ENCODE results near the gene MGA.

The MGA gene

DNA sequence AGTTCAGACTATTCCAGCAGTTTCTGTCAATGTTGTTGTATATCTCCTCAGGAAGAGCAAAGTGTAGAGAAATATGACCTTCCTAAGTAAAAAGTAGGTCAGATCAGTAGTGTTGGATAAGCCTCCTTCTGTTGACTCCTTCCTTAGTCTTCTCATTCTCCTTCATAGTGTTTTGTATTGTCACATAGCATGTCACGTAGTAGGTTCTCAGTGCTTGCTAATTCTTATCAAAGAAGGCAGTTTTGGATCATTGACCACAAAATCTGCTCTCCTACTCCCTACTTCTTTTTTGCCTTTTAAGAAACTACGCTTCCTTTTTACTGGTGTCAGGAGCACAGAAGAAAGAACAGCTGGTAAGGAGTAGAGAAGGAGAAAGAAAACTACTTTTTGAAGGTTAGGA lies 1.0 kb upstream of the MGA start:
- no peak for DNase-seq

DNA sequence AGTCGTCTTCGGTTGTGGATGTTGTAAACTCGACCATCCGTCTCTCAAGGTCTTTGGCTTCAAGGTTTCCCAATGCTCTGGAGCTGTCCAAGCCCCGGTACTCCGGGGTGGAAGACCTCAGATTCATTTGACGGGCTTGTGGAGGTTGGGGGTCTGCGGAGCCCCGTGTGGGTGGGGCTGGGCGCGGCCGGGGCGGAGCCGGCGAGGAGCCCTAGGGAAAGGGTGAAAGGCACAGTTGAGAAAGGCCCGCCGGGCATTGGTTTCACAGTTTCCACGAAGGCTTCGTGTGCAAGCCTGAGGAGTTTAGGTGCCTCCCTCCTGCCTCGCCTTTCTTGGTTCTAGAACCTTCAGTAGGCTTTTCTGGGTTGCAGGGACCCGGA lies 360 bp upstream of the MGA start:
- no peak for DNase-seq

DNA sequence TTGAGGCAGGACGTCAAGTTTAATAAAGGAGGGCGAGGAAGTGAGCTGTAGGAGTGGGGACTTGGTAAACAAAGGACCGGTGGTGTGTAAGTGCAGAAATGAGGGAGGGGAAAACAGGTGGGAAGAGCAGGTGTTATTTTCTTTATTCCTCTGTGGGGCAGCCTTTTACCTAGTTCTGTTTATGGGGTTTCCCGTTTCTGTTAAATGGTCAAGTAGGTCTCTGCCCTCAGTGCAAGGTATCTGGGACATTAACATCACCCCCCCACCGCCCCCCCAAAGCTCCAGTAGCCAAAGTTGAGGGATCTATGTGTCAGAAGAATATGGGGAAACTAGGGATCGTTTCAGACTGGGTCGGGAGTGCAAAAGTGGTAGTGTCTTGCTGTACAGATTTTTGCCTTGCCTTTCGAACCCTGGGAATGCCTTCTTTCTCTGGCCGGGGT lies 893 bp downstream of the MGA start:
- no peak for DNase-seq

DNA sequence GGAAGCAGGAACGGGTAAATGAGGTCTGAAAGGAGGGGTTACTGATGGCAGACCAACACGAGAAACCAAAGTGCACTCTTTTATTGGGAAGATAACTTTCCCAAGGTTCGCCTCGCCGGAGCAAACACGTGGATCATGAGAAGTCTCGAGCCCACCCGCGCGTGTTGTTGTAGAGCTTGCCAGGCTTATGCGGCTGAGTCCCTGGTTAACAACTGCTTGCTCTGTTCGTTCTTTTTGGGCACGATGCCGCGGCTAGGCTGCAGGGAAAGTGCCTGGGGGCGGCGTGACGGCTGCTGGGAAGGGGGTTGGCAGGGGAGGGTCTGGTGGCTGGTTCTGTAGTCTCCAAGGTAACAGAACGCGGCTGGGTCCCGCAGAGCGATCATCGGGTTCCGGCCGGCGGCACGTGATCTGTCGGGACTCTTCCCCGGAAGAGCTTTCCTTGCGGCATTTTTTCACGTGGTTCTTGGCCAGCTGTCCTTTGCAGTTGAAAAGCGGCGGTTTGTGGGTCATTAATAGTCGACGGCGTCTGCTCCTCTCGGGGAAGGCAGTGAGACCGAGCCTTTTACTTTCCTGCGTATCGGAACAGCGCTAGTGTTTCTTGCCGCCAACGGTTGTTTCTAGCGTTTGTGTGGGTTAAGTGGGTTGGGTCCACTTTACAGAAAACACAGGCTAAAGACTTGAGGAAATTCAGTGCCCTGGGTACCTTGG lies 1.5 kb downstream of the MGA start:
- DNase-seq = peak; percentile 86

DNA sequence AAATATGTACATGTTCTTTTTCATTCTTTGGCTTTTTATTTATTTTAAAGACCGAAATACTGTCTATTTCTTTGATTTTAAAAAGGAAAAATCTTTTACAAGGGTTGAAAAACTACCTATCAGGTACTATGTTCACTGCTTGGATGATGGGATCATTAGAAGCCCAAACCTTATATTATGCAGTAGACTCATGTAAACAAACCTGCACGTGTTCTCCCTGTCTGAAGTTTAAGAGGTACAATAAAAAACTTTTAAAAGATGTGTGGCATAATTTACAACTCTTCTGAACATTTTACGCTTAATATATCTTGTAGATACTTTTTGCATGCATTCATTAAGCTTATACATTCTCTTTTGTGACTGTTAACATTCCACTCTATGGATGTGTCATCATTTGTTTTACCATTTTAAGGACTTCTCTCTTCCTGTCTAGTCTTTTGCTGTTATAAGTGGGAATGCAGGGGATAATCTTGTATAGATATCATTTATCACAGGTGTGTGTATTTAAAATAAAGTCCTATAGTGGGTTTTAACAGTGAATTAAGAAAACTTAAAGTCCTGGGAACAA lies 6.2 kb downstream of the MGA start:
- no peak for DNase-seq

DNA sequence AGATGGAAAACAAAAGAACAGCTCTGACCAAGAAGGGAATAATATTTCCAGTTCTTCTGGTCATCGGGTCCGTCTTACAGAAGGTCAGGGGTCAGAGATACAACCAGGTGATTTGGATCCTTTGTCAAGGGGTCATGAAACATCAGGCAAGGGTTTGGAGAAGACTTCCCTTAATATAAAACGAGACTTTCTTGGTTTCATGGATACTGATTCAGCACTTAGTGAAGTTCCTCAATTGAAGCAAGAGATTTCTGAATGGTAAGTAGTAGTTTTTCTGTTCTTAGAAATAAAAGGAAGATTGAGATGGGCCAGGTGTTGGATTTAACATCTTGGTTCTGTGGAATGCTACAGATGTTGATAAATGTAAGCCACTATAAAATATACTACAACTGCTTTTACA lies 9.5 kb downstream of the MGA start:
- peak; percentile 36 for DNase-seq

DNA sequence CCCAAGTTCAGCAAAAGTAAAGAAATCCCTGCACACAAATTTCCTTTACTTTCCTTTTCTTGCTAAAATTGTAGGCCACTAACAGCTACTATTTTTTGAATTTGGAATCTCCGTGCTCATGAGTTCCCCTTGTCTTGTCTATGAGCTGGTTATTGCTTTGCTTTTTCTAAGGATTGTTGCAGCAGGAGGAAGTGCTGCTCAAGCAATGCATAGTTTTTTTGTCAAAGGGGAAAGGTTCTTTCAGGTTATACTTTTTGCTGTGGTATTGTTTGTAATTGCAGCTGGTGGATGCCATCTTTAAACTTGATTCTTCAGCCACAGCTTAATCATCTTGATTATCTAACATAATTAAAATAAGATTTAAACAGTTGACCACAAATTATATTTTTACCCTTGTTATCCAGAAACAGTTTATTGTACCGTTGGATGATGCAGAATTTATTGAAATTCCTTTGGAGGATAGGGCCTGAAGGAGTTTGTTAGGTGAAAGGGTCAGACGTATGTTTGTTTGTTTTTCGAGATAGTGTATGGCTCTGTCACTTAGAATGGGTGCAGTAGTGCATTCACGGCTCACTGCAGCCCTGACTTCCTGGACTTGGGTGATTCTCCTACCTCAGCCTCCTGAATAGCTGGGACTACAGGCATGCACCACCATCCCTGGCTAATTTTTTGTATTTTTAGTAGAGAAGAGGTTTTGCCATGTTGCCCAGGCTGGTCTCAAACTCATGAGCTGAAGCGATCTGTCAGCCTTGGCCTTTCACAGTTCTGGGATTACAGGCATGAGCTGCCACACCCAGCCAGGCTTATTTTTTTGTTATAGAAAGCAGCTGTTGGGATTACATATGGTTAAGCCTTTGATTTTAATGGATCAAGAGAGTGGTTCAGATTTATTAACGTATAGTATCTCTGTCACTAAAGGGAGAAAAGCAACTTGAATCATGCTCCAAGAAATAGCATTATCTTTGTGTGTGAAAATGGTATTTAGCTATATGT lies 11.7 kb downstream of the MGA start:
- DNase-seq = no peak

DNA sequence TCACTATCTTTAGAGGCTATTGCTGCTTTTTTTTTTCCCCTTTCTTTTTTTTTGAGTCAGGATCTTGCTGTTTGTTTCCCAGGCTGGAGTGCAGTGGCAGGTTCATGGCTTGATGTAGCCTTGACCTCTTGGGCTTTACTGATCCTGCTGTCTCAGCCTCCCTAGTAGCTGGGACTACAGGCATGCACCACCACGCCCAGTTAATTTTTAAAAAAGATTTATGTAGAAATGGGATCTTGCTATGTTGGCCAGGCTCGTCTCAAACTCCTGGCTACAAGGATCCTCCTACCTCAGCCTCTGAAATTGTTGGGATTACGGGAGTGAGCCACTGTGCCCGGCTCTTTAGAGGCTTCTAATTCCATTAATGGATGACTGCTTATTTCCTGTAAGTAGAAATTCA lies 15.1 kb downstream of the MGA start:
- no peak for DNase-seq

DNA sequence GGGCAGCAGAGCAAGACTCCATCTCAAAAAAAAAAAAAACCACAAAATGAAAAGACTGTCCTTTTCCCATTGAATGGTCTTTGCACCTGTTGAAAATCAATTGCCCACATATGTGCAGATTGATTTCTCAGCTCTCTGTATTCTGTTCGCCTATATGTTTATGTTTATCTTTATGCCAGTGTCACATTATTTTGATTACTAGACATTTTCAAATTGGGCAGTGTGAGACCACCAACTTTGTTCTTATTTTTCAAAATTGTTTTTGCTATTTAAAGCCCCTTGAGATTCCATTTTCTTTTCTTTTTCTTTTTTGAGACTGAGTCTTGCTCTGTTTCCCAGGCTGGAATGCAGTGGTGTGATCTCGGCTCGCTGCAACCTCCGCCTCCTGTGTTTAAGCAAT lies 18.5 kb downstream of the MGA start:
- no peak for DNase-seq

DNA sequence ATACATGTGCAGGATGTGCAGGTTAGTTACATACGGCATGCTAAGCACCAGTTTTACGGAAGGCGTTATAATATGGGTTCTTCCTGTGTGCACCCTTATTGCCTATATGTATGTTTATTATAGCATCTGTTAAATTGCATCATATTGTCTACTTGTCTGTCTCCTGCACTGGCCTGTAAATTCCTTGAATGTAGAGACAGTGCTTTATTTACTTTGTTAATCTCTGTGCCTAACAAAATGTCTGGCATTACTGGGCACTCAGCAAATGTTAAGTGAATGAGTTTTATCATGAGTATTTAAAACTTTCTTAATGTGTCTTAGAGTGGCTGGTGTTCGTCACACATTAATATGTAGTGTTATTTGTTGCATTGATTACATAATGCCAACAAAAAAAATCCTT lies 23.8 kb downstream of the MGA start:
- no peak for DNase-seq

DNA sequence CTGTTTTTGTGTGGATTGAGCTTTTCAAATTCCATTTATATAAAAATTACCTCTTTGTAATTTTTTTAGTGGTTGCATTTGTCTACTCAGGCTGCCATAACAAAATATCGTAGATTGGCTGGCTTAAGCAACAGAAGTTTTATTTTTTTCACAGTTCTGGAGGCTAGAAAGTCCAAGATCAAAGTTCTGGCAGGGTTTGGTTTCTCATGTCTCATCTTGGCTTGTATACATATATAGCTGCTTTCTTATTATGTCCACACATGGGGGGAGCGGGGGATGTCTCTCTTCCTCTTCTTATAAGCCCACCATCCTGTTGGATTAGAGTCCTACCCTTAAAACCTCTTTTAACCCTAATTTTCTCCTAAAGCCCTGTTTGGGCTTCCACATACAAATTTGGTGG lies 28.5 kb downstream of the MGA start:
- DNase-seq = no peak

DNA sequence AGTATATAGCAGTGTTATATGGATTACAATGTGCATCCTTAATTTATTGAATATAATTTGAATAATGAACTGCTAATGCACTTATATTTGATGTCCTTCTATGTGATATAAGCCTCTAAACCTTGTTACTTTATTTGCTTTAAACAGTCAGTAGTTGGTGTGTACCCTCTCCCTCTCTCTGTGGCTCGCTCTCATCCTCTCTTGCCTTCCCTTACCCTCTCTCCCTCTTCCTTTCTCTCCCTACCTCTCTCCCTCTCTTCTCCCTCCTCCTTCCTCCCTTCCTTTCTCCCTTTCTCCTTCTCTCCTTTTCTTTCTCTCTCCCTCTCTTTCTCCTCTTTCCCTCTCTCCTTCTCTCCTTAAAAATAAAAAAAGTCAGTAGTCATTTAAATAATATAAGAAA lies 28.9 kb downstream of the MGA start:
- no peak for DNase-seq

DNA sequence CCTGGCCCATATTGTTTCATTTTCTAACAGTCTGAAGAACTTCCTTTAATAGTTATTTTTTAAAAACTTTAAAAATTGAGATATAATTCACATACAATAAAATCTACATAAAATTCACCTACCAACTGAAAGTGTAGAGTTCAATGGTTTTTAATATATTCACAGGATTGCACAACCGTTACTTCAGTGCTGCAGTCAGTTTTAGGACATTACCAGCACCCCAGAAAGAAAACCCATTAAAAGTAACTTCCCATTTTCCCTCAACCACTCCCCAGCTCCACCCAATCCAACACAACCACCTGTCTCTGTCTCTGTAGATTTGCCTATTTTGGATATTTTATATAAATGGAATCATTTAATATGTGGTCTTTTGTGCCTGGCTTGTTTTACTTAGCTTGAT lies 29.6 kb downstream of the MGA start:
- peak; percentile 65 for DNase-seq

DNA sequence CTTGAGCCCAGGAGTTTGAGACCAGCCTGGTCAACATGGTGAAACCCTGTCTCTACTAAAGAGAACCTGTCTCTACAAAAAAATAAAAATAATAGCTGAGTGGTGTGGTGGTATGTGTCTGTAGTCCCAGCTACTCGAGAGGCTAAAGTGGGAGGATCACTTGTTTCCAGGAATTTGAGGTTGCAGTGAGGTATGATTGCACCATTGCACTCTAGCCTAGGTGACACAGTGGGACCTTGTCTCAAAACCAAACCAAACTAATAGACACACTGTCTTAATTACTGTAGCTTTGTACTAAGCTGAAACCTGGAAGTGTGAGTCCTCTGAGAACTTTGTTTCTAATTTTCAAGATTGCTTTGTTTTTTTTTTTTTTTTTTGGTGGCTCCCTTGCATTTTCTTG lies 30.4 kb downstream of the MGA start:
- DNase-seq = no peak

DNA sequence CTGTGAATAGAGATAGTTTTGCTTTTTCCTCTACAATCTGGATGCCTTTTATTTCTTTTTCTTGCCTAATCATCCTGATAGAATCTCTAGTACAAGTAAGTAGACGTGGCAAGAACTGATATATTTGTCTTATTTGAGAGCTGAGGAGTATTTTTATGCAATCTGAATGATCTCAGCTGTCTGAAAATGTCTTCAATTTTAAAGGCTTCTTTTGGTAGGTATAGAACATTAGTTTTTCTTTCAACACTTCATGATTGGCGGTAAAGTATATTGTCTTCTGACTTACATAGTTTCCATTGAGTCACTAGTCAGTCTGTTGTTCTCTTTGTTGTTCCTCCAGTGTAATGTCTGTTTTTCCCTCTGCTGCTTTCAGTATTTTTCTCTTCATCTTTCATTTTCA lies 31.3 kb downstream of the MGA start:
- DNase-seq = peak; percentile 54

DNA sequence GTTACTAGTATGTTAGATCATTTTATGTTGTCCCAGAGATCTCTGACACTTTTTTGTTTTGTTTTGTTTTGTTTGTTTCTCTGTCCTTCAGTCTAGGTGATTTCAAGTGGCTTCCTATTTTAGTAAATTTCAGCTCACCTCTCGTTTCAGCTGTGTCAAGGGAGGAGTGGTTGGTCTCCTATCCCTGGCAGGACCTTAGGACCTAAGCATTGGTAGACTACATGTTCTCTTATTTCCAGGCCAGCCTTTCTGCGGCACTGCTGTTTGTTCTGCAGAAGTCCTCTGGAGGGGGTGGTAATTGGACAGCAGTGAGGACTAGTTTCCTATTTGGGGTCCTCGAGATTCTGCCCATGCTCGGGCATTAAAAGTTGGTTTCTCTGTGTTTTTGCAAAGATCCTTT lies 31.8 kb downstream of the MGA start:
- no peak for DNase-seq

DNA sequence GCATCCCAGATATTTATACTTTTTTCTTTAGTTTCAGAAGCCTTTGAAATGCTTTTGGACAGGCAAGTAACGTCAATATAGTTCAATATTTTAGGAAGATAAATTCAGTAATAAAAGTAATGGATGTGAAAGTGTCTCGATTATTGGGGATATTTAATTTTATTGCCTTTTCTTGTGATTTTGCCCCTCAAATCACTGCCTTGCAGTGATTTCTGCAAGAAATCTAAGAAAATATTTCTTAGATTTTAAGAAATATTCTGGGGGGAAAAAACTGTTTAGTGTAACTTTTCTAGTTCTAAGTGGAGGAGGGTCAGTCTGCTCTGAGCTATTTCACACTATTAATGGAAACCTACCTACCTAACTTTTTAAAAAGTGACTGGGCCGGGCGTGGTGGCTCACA lies 33.6 kb downstream of the MGA start:
- no peak for DNase-seq

DNA sequence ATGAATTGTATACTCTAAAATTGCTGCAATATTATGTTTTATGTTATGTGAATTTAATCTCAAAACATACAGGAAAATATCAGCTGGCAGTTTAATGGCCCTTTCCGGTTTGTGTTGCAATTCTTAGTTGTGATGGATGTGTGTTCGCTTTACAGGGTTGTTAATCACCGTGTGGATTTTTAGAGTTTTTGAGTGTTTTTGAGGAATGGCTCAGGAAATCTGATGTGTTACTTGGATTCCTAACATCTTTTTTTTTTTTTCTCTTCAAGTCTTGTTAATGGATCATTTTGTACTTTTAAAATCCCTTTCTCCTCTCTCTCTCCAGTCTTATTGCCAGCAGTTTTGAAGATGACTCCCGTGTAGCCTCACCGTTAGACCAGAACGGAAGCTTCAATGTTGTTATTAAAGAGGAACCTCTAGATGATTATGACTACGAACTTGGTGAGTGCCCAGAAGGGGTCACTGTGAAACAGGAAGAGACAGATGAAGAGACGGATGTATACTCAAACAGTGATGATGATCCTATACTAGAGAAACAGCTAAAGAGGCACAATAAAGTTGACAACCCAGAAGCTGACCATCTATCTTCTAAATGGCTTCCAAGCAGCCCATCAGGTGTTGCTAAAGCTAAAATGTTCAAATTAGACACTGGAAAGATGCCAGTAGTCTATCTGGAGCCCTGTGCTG lies 35.7 kb downstream of the MGA start:
- DNase-seq = peak; percentile 84

DNA sequence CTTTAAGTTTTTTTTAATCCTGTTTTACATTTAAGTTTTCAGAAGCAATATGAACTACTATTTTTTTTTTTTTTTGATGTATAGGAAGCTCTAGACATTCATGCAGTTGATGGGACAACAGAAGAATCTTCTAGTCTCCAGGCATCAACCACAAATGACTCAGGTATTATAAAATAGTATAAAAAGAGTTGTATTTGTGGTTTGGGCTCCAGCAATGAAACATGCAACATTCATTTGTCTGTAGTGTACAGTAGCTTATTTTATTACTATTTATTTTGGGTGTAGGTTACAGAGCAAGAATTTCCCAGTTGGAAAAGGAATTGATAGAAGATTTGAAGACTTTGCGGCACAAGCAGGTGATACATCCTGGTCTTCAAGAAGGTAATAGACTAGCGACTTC lies 38.6 kb downstream of the MGA start:
- no peak for DNase-seq

DNA sequence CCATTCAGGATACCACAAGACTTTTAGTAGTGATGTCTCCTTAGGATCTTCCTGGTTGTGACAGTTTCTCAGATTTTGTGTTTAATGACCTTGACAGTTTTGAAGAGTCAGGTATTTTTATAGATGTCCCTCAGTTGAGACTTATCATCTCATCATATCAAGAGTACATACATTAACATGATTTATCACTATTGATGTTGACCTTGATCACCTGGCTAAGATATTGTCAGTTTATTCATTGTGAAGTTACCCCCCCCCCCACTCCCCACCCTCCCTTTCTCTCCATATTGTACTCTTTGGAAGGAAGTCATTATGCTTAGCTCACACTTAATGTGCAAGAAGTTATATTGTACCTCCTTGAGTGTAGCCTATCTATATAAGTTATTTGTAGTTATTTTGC lies 42.9 kb downstream of the MGA start:
- DNase-seq = no peak

DNA sequence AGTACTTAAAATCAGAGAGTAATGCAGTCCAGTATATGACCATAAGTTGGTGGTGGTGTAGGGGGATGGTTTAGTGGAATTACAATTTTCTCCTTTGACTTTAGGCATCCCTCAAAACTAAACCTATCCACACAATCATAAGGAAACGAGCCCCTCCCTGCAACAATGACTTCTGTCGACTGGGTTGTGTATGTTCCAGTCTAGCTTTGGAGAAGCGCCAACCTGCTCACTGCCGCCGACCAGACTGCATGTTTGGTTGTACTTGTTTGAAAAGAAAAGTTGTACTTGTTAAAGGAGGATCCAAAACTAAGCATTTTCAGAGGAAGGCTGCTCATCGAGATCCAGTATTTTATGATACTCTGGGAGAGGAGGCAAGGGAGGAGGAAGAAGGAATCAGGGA lies 52.8 kb downstream of the MGA start:
- no peak for DNase-seq

DNA sequence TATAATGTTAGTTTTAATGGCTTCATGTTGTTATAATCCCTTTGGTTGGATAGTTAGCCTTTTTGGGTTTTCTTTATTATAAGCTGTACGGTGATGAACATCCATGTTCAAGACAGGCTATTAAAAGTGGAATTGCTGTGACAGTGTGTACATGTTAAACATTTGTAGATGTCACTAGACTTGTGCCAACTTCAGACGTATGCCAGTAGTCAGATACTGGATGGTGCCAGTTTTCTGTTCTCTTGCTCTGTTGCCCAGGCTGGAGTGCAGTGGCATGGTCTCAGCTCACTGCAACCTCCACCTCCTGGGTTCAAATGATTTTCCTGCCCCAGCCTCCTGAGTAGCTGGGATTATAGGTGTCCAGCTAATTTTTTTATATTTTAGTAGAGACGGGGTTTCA lies 54.1 kb downstream of the MGA start:
- no peak for DNase-seq

DNA sequence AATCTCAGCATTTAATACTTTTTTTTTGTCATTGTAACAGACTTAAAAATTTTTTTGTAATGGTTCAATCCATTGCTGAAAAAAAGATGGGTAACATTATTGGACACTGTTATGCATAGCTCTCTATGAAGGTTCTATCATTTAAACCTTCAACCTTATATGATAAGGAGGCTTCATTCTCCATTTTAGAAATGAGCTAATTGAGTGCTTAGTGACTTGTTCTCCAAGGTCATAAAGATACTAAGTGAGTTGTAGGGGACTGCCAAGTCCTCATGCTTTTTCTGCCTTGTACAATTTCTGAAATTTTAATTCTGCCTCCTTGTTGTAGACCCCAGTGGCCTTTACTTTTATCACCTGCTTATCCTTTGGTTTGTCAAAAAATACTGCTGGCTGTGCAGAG lies 56.7 kb downstream of the MGA start:
- DNase-seq = no peak

All from inflammatory macrophage treated with lipopolysaccharide for 4 hours (primary cell).